ENCODE measurements around the gene BORCS6. TPM values are rescaled to one million over a fixed set of nuclear protein-coding genes. Genes with fewer than 3 reads are reported as not detected.
A peak's percentile ranks its signal among the peaks of the same experiment; 100 is the strongest.

The BORCS6 gene
- total RNA-seq, 1 donor from 2014 or later = 0.71 TPM

- peaks cover 19% of the 10 kb centered on the region for H3K79me2 ChIP-seq (ENCODE audit: low read depth)
- Mint-ChIP-seq H3K27ac (peak within 1 kb of the TSS; percentile 97), H3K4me3 (peak within 1 kb of the TSS; percentile 93), H3K36me3 (peaks cover 7% of the 10 kb centered on the region), H3K4me1 (peaks cover 38% of the 10 kb centered on the region), H3K27me3 (ENCODE audit: insufficient read depth, low read depth) (peaks cover 6% of the 10 kb centered on the region), H3K9me3 (no peaks in the 10 kb centered on the region)
- H3K4me1 ChIP-seq = peaks cover 20% of the 10 kb centered on the region
- no peaks in the 10 kb centered on the region for H3K9me3 ChIP-seq (ENCODE audit: low read depth)
- peak within 1 kb of the TSS; percentile 100 for H3K4me3 ChIP-seq
- peak within 1 kb of the TSS; percentile 96 for H2AFZ ChIP-seq (replicated peaks)
- TF ChIP-seq EZH2 (IDR thresholded peaks at IDR 0.05) = no peak
- TF ChIP-seq, protein P1, sequence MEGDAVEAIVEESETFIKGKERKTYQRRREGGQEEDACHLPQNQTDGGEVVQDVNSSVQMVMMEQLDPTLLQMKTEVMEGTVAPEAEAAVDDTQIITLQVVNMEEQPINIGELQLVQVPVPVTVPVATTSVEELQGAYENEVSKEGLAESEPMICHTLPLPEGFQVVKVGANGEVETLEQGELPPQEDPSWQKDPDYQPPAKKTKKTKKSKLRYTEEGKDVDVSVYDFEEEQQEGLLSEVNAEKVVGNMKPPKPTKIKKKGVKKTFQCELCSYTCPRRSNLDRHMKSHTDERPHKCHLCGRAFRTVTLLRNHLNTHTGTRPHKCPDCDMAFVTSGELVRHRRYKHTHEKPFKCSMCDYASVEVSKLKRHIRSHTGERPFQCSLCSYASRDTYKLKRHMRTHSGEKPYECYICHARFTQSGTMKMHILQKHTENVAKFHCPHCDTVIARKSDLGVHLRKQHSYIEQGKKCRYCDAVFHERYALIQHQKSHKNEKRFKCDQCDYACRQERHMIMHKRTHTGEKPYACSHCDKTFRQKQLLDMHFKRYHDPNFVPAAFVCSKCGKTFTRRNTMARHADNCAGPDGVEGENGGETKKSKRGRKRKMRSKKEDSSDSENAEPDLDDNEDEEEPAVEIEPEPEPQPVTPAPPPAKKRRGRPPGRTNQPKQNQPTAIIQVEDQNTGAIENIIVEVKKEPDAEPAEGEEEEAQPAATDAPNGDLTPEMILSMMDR (IDR thresholded peaks at IDR 0.05) = no peak
- TF ChIP-seq EZH2phosphoT487 (IDR thresholded peaks at IDR 0.05) = no peak
- H3K4me2 ChIP-seq = peak within 1 kb of the TSS; percentile 97
- peak within 1 kb of the TSS; percentile 99 for H3K9ac ChIP-seq
- DNase-seq (ENCODE audit: low spot score) = peak; percentile 90
- peaks cover 39% of the 10 kb centered on the region for H4K20me1 ChIP-seq (ENCODE audit: low read depth)
- H3K27ac ChIP-seq = peak within 1 kb of the TSS; percentile 97
- H3K27me3 ChIP-seq = no peaks in the 10 kb centered on the region
- H3F3A ChIP-seq (ENCODE audit: low read depth) = peaks cover 48% of the 10 kb centered on the region
- peaks cover 4% of the 10 kb centered on the region for H3K36me3 ChIP-seq
These were observed 27.6 kb downstream of the BORCS6 start, which contains the start of gene VAMP2 for GRCh38 chr17:8162233-8162996. TSS of gene VAMP2 (minus strand) at chr17:8162948. CDS start at chr17:8162879, 69 bp downstream.

- Histone ChIP-seq H3K4me1 (peaks cover 19% of the 10 kb centered on the region), H3K9me3 (ENCODE audit: low read depth) (no peaks in the 10 kb centered on the region), H3K27me3 (no peaks in the 10 kb centered on the region), H3K4me2 (peak overlapping the region; percentile 97), H3K27ac (no peak overlapping the region), H4K20me1 (ENCODE audit: low read depth) (peaks cover 39% of the 10 kb centered on the region), H3K79me2 (ENCODE audit: low read depth) (peaks cover 19% of the 10 kb centered on the region), H3K9ac (peak overlapping the region; percentile 99), H3F3A (ENCODE audit: low read depth) (peaks cover 56% of the 10 kb centered on the region), H3K4me3 (peak overlapping the region; percentile 100), H2AFZ (replicated peaks) (no peak overlapping the region), H3K36me3 (peaks cover 4% of the 10 kb centered on the region)
- Mint-ChIP-seq H3K4me1 (peaks cover 36% of the 10 kb centered on the region), H3K4me3 (peak overlapping the region; percentile 88), H3K27ac (no peak overlapping the region), H3K36me3 (peaks cover 7% of the 10 kb centered on the region), H3K27me3 (ENCODE audit: insufficient read depth, low read depth) (peaks cover 2% of the 10 kb centered on the region), H3K9me3 (no peaks in the 10 kb centered on the region)
- TF ChIP-seq EZH2phosphoT487 (IDR thresholded peaks at IDR 0.05) (no peak), EZH2 (IDR thresholded peaks at IDR 0.05) (no peak)
- TF ChIP-seq, protein P1 (IDR thresholded peaks at IDR 0.05) = no peak
- DNase-seq (ENCODE audit: low spot score) = no peak
These were observed 28.4 kb downstream of the BORCS6 start for GRCh38 chr17:8161289-8162232.

GRCh38 chr17:8160741-8161221, 29.2 kb downstream of the BORCS6 start:
- H4K20me1 ChIP-seq (ENCODE audit: low read depth) = peaks cover 39% of the 10 kb centered on the region
- H3K4me3 ChIP-seq = no peak overlapping the region
- no peaks in the 10 kb centered on the region for H3K9me3 ChIP-seq (ENCODE audit: low read depth)
- no peak overlapping the region for H3K9ac ChIP-seq
- H3K27ac Mint-ChIP-seq = no peak overlapping the region
- peaks cover 19% of the 10 kb centered on the region for H3K4me1 ChIP-seq
- H3K27me3 ChIP-seq = no peaks in the 10 kb centered on the region
- peaks cover 36% of the 10 kb centered on the region for H3K4me1 Mint-ChIP-seq
- H3K79me2 ChIP-seq (ENCODE audit: low read depth) = peaks cover 19% of the 10 kb centered on the region
- H2AFZ ChIP-seq (replicated peaks) = no peak overlapping the region
- TF ChIP-seq, protein P1 (IDR thresholded peaks at IDR 0.05) = no peak
- TF ChIP-seq EZH2 (IDR thresholded peaks at IDR 0.05) (no peak), EZH2phosphoT487 (IDR thresholded peaks at IDR 0.05) (no peak)
- H3K27ac ChIP-seq = no peak overlapping the region
- H3K27me3 Mint-ChIP-seq (ENCODE audit: insufficient read depth, low read depth) = peaks cover 2% of the 10 kb centered on the region
- H3F3A ChIP-seq (ENCODE audit: low read depth) = peaks cover 59% of the 10 kb centered on the region
- no peak overlapping the region for H3K4me2 ChIP-seq
- no peaks in the 10 kb centered on the region for H3K9me3 Mint-ChIP-seq
- DNase-seq (ENCODE audit: low spot score) = no peak
- peaks cover 4% of the 10 kb centered on the region for H3K36me3 ChIP-seq
- peaks cover 7% of the 10 kb centered on the region for H3K36me3 Mint-ChIP-seq
- H3K4me3 Mint-ChIP-seq = peak overlapping the region; percentile 88

All from neural progenitor cell (in vitro differentiated cells).